OCI-LY7 (cell line): ENCODE results near the gene CCDC187.

ENCODE experiments used
- CTCF ChIP-seq: fragments of 200-600 bp; sonication (generic); conservative IDR thresholded peaks from 2 replicates; pipeline ENCODE4 v1.5.1; 2014; ENCODE audit warnings: mild to moderate bottlenecking, antibody characterized with exemption, low read length, moderate library complexity, mixed read lengths
- EZH2phosphoT487 ChIP-seq: fragments of 200-600 bp; sonication (generic); IDR thresholded peaks from 2 replicates; pipeline ENCODE4 v1.6.1; 2018; ENCODE audit warnings: low read depth, borderline replicate concordance, mild to moderate bottlenecking, mixed run types, antibody characterized with exemption, low read length, moderate library complexity, mixed read lengths

GRCh38 chr9:136222166-136222905 lies 81.6 kb downstream of the CCDC187 start:
- no peak for TF ChIP-seq CTCF
- TF ChIP-seq EZH2phosphoT487, result no peak
